H9 (cell line): ENCODE data around the gene SCN5A. TPM values are rescaled to one million over a fixed set of nuclear protein-coding genes. Genes with fewer than 3 reads are reported as not detected.

Experiments used
- DNase-seq: peaks from one replicate; pipeline ENCODE4 v3.0.0-alpha.2; 2017
- H2AFZ ChIP-seq: one replicate; pipeline ENCODE4 v1.6.1; 2013; ENCODE audit warnings: mild to moderate bottlenecking, low read length, control low read depth, moderate library complexity
- H2AK5ac ChIP-seq: 2 replicates; pipeline ENCODE4 v1.6.1; 2013; ENCODE audit warnings: low read length, control low read depth, mixed read lengths; ENCODE audit not compliant: insufficient read length
- H2BK120ac ChIP-seq: one replicate; pipeline ENCODE4 v1.6.1; 2013; ENCODE audit warnings: low read depth, mild to moderate bottlenecking, low read length, control low read depth, inconsistent platforms; ENCODE audit not compliant: poor library complexity, severe bottlenecking
- H2BK12ac ChIP-seq: 2 replicates; pipeline ENCODE4 v1.6.1; 2013; ENCODE audit warnings: low read length, control low read depth, mixed read lengths, low read depth; ENCODE audit not compliant: insufficient read length
- H2BK15ac ChIP-seq: 2 replicates; pipeline ENCODE4 v1.6.1; 2013; ENCODE audit warnings: low read depth, low read length, control low read depth
- H2BK20ac ChIP-seq: one replicate; pipeline ENCODE4 v1.6.1; 2013; ENCODE audit warnings: low read depth, mild to moderate bottlenecking, low read length, control low read depth, inconsistent platforms; ENCODE audit not compliant: poor library complexity, severe bottlenecking
- H2BK5ac ChIP-seq: 2 replicates; pipeline ENCODE4 v1.6.1; 2013; ENCODE audit warnings: low read length, control low read depth, mixed read lengths; ENCODE audit not compliant: insufficient read length
- H3K14ac ChIP-seq: 2 replicates; pipeline ENCODE4 v1.6.1; 2013; ENCODE audit warnings: low read length, control low read depth; ENCODE audit not compliant: insufficient read depth
- H3K18ac ChIP-seq: 2 replicates; pipeline ENCODE4 v1.6.1; 2013; ENCODE audit warnings: low read depth, mild to moderate bottlenecking, mixed read lengths, low read length, control low read depth; ENCODE audit not compliant: insufficient read length
- H3K23ac ChIP-seq: 2 replicates; pipeline ENCODE4 v1.6.1; 2013; ENCODE audit warnings: low read length, control low read depth, mixed read lengths, low read depth; ENCODE audit not compliant: insufficient read length
- H3K23me2 ChIP-seq: 2 replicates; pipeline ENCODE4 v1.6.1; 2013; ENCODE audit warnings: low read depth, mild to moderate bottlenecking, mixed read lengths, low read length, control low read depth; ENCODE audit not compliant: insufficient read length, poor library complexity, severe bottlenecking
- H3K27ac ChIP-seq: 2 replicates; pipeline ENCODE4 v1.5.1; 2013; ENCODE audit warnings: low read length, control low read depth, mixed read lengths, low read depth; ENCODE audit not compliant: insufficient read length
- H3K27me3 ChIP-seq: 2 replicates; pipeline ENCODE4 v1.6.1; 2013; ENCODE audit warnings: low read length, control low read depth, inconsistent platforms; ENCODE audit not compliant: insufficient read depth
- H3K4ac ChIP-seq: 2 replicates; pipeline ENCODE4 v1.6.1; 2013; ENCODE audit warnings: low read depth, mild to moderate bottlenecking, control low read depth, inconsistent platforms, low read length, moderate library complexity
- H3K4me1 ChIP-seq: 2 replicates; pipeline ENCODE4 v1.6.1; 2013; ENCODE audit warnings: low read length, control low read depth, inconsistent platforms; ENCODE audit not compliant: insufficient read depth
- H3K4me2 ChIP-seq: 2 replicates; pipeline ENCODE4 v1.6.1; 2013; ENCODE audit warnings: low read length, control low read depth, mixed read lengths; ENCODE audit not compliant: insufficient read length, insufficient read depth
- H3K56ac ChIP-seq: 2 replicates; pipeline ENCODE4 v1.6.1; 2013; ENCODE audit warnings: low read depth, mild to moderate bottlenecking, mixed read lengths, low read length, control low read depth; ENCODE audit not compliant: insufficient read length
- H3K79me1 ChIP-seq: 2 replicates; pipeline ENCODE4 v1.6.1; 2013; ENCODE audit warnings: low read depth, mild to moderate bottlenecking, moderate library complexity, low read length, control low read depth, inconsistent platforms; ENCODE audit not compliant: insufficient read depth, poor library complexity, severe bottlenecking
- H3K79me2 ChIP-seq: 2 replicates; pipeline ENCODE4 v1.6.1; 2013; ENCODE audit warnings: low read length, control low read depth, inconsistent platforms; ENCODE audit not compliant: insufficient read depth
- H3K9ac ChIP-seq: 2 replicates; pipeline ENCODE4 v1.6.1; 2013; ENCODE audit warnings: low read length, control low read depth, mixed read lengths; ENCODE audit not compliant: insufficient read length; ENCODE audit errors: extremely low read depth
- H3K9me3 ChIP-seq: one replicate; pipeline ENCODE4 v1.6.1; 2013; ENCODE audit warnings: low read depth, low read length, inconsistent platforms; ENCODE audit not compliant: control insufficient read depth
- H3T11ph ChIP-seq: one replicate; pipeline ENCODE4 v1.6.1; 2013; ENCODE audit warnings: mild to moderate bottlenecking, low read length, control low read depth, inconsistent platforms
- H4K20me1 ChIP-seq: one replicate; pipeline ENCODE4 v1.6.1; 2013; ENCODE audit not compliant: control insufficient read depth, insufficient read length, insufficient read depth
- H4K5ac ChIP-seq: 2 replicates; pipeline ENCODE4 v1.6.1; 2013; ENCODE audit warnings: low read depth, mild to moderate bottlenecking, mixed read lengths, low read length, control low read depth; ENCODE audit not compliant: insufficient read length
- H4K8ac ChIP-seq: replicated peaks from 2 replicates; pipeline ENCODE4 v1.6.1; 2013; ENCODE audit warnings: low read length, control low read depth, mixed read lengths, low read depth; ENCODE audit not compliant: insufficient read length
- H4K91ac ChIP-seq: 2 replicates; pipeline ENCODE4 v1.6.1; 2013; ENCODE audit warnings: low read depth, mild to moderate bottlenecking, moderate library complexity, mixed read lengths, low read length, control low read depth; ENCODE audit not compliant: insufficient read length
- H3K27ac Mint-ChIP-seq, 3 experiments: 2 replicates in 2 of 3; 3 replicates in 1 of 3; pipeline ENCODE4 v1.8.0; 2020 to 2021; ENCODE audit warnings: mixed read lengths in 3 of 3, mild to moderate bottlenecking in 1 of 3, moderate library complexity in 1 of 3
- H3K27me3 Mint-ChIP-seq: 2 replicates; pipeline ENCODE4 v1.8.0; 2021; ENCODE audit warnings: low read depth, mild to moderate bottlenecking, moderate library complexity, mixed read lengths
- H3K36me3 Mint-ChIP-seq, 3 experiments: 2 replicates in 2 of 3; 3 replicates in 1 of 3; pipeline ENCODE4 v1.8.0; 2020 to 2021; ENCODE audit warnings: low read depth in 3 of 3, mixed read lengths in 3 of 3; ENCODE audit not compliant: insufficient read depth in 1 of 3
- H3K4me1 Mint-ChIP-seq, 2 experiments: 2 replicates each; pipeline ENCODE4 v1.8.0; 2020; ENCODE audit warnings: mixed read lengths in 2 of 2
- H3K4me3 Mint-ChIP-seq, 2 experiments: 2 replicates in 1 of 2; 3 replicates in 1 of 2; pipeline ENCODE4 v1.8.0; 2020 to 2021; ENCODE audit warnings: mild to moderate bottlenecking in 2 of 2, mixed read lengths in 2 of 2, moderate library complexity in 1 of 2
- H3K9me3 Mint-ChIP-seq, 2 experiments: 2 replicates in 1 of 2; 3 replicates in 1 of 2; pipeline ENCODE4 v1.8.0; 2020; ENCODE audit warnings: mild to moderate bottlenecking in 2 of 2, mixed read lengths in 2 of 2, moderate library complexity in 1 of 2
- WGBS: extraction: QIAGEN DNeasy Blood & Tissue Kit; methylation state at CpG from one replicate; pipeline ENCODE4 v1.1.7; 2013; ENCODE audit warnings: missing lambda C conversion rate, low lambda C conversion rate, mixed read lengths; ENCODE audit not compliant: insufficient read length; ENCODE audit errors: extremely low coverage; 5-methylcytosine and 5-hydroxymethylcytosine counted together
- total RNA-seq: library from RNA; stranded (reverse); gene quantifications from 2 replicates; pipeline ENCODE4 v1.2.1, GENCODE V29; 2021
- TF ChIP-seq, protein P1 (sequence below): fragments of 200-600 bp; sonication (generic); conservative IDR thresholded peaks from 3 replicates; pipeline ENCODE4 v1.8.0; 2021; ENCODE audit warnings: antibody characterized with exemption, mild to moderate bottlenecking

Gene SCN5A
- total RNA-seq, 1 experiment from 2014 or later, result 6.5 TPM

DNA sequence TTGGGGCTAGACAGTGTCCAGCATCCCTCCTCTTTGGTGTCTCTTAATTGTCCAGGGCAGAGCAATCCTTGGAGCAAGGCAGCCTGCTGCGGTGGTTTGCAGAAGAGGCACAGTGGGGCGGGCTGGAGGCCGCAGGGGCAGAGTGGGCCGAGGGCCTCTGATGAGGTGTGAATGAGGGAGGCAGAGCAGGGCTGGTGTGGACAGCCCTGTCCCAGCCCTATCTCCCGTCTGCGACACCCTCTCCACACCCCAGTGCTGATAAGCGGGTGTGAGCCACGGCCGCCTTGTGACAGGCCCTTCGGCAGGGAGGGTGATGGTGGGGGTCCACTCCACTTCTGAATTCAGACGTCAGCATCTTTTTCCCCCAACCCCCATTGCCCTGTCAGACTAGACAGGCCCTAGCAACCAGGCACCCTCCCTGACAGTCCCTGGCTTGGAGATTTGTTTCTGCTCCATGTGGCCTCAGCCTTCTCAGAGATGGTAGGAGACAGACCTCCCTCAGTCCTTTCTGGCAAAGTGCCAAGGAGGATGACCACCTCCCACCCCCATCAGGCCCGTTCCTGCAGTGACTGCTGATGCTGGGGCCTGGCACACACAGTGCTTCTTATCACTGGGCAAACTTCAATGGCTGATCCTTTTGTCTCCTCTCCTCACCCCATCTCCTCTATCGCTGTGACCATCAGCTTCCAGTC is 116.1 kb downstream of the SCN5A start:
- Histone ChIP-seq H2AK5ac (no peak overlapping the region), H3K79me2 (no peaks in the 10 kb centered on the region), H3K9me3 (no peaks in the 10 kb centered on the region), H3K18ac (no peak overlapping the region), H3K23ac (no peak overlapping the region), H3K9ac (no peak overlapping the region), H2BK120ac (no peak overlapping the region), H2BK5ac (no peak overlapping the region), H3K27ac (no peak overlapping the region), H2BK20ac (no peak overlapping the region), H4K5ac (no peak overlapping the region), H3T11ph (no peak overlapping the region), H3K23me2 (no peaks in the 10 kb centered on the region), H3K14ac (no peak overlapping the region), H2AFZ (no peak overlapping the region), H4K20me1 (no peaks in the 10 kb centered on the region), H3K4me1 (peaks cover 9% of the 10 kb centered on the region; the same call in 1 of the 2 replicates), H4K8ac (no peak overlapping the region), H3K4ac (no peak overlapping the region), H3K79me1 (no peaks in the 10 kb centered on the region), H2BK15ac (no peak overlapping the region), H4K91ac (no peak overlapping the region), H3K56ac (no peak overlapping the region), H2BK12ac (no peak overlapping the region), H3K27me3 (no peaks in the 10 kb centered on the region), H3K4me2 (no peak overlapping the region)
- WGBS, result no CpG with 5 or more reads among the region's 13 CpGs
- no peak for DNase-seq
- H3K36me3 Mint-ChIP-seq, result peaks cover 16 to 26% (median 17%) of the 10 kb centered on the region in 3 experiments
- peaks cover 38 to 45% of the 10 kb centered on the region in 2 experiments for H3K4me1 Mint-ChIP-seq
- H3K4me3 Mint-ChIP-seq, result no peak overlapping the region
- H3K27ac Mint-ChIP-seq, result peak overlapping the region in 1 of 3 experiments; percentile 61; a peak in 1 of 7 replicates
- H3K27me3 Mint-ChIP-seq, result no peaks in the 10 kb centered on the region
- TF ChIP-seq, protein P1, sequence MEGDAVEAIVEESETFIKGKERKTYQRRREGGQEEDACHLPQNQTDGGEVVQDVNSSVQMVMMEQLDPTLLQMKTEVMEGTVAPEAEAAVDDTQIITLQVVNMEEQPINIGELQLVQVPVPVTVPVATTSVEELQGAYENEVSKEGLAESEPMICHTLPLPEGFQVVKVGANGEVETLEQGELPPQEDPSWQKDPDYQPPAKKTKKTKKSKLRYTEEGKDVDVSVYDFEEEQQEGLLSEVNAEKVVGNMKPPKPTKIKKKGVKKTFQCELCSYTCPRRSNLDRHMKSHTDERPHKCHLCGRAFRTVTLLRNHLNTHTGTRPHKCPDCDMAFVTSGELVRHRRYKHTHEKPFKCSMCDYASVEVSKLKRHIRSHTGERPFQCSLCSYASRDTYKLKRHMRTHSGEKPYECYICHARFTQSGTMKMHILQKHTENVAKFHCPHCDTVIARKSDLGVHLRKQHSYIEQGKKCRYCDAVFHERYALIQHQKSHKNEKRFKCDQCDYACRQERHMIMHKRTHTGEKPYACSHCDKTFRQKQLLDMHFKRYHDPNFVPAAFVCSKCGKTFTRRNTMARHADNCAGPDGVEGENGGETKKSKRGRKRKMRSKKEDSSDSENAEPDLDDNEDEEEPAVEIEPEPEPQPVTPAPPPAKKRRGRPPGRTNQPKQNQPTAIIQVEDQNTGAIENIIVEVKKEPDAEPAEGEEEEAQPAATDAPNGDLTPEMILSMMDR, result no peak
- peaks cover 15 to 22% of the 10 kb centered on the region in 2 experiments for H3K9me3 Mint-ChIP-seq
